GM18508 (cell line): ENCODE data around the gene GABBR2.
"Not testable (repeated sequence)": the region's sequence is repeated elsewhere in the genome, so short reads cannot be mapped to it uniquely, and the experiment has no call there.

ENCODE experiments used
- ATAC-seq: cut with Tn5 transposase; IDR thresholded peaks from one replicate; pipeline ENCODE4 v1.9.1; 2021; ENCODE audit warnings: moderate number of reproducible peaks; ENCODE audit not compliant: insufficient read depth, unreplicated experiment

Gene GABBR2

GRCh38 chr9:98602839-98603500 lies 105.8 kb downstream of the GABBR2 start:
- ATAC-seq: no peak

DNA sequence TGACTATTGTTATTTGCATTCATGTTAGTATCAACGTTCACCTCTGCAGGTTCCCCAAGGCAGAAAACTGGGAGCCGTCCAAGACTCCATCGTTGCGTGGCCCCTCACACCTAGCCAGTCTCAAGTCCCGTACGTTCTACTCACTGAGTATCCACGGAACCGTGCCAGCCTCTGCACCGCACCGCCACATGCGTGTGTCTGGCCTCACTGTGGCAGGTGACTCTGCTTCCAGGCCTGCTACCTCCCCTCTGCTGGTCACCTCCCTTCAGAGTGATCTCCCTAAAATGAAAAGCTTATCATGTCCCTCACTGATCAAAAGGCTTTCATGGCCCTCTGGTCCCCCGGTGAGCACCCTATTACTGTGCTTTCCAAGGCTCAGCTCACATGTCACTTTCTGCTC lies 108.1 kb downstream of the GABBR2 start:
- ATAC-seq: no peak

GRCh38 chr9:98599566-98600216 lies 109.0 kb downstream of the GABBR2 start:
- no peak for ATAC-seq

DNA sequence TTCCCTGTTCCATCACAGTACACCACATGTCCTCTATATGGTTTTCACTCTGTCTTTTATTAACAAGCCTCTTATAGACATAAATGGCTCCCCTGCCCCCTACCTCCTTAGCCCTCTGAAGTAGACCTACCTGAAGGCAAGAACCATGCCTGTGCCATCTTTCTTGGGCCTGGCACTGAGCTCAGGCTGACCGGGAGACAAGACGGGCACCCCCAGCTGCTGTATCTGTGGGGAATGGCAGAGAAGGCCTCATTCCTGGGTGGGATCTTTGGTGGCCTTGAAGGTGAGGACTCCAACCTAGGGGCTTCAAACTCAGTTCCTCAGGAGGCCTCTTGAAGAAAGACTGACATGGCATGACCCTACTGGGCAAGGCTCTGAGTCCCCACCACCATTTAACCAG lies 109.9 kb downstream of the GABBR2 start:
- no peak for ATAC-seq

GRCh38 chr9:98597236-98597771 lies 111.4 kb downstream of the GABBR2 start:
- no peak for ATAC-seq

GRCh38 chr9:98596486-98596885 lies 112.2 kb downstream of the GABBR2 start:
- ATAC-seq: no peak

- ATAC-seq: no peak
Measured at GRCh38 chr9:98594546-98595160, 114.1 kb downstream of the GABBR2 start.

- no peak for ATAC-seq
Measured at GRCh38 chr9:98593354-98594253, 115.1 kb downstream of the GABBR2 start.

DNA sequence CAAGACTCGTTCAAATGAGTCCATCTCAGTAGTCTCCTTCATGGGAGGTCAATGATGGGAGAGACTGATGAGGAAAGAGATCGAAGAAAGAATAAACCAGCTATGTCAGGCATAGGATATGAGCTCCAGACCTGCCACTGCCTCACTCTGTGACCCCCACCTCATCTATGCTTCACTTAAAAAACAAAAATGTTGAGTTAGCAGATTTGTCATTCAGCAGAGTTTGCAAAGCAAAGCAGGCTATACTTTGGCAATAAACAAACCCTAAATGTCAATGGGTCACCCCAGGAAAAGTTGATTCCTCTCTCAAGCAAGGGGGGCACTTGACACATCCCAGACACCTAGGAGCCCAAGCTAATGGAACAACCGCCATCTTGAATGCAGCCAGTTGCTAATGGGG lies 117.0 kb downstream of the GABBR2 start:
- no peak for ATAC-seq

- ATAC-seq: no peak
Measured at GRCh38 chr9:98590101-98590500, 118.6 kb downstream of the GABBR2 start.

DNA sequence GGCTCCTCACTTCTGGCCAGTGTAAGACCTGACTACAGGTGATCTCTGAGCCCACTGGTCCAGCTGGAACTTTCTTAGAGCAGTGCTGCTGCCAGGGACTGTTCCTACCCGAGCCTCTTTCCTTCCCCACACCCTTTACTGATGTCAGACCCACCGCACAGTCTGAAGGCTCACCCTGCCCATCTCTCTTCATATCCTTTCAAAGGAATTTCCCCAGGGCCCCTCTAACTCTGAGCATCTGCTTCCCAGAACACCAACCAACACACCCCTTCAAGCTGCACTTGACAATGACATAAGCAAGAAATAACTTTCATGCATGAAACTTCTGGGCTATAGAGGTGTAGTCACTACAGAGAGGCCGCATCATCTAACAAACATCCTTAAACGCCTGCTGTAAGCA lies 119.6 kb downstream of the GABBR2 start:
- no peak for ATAC-seq

DNA sequence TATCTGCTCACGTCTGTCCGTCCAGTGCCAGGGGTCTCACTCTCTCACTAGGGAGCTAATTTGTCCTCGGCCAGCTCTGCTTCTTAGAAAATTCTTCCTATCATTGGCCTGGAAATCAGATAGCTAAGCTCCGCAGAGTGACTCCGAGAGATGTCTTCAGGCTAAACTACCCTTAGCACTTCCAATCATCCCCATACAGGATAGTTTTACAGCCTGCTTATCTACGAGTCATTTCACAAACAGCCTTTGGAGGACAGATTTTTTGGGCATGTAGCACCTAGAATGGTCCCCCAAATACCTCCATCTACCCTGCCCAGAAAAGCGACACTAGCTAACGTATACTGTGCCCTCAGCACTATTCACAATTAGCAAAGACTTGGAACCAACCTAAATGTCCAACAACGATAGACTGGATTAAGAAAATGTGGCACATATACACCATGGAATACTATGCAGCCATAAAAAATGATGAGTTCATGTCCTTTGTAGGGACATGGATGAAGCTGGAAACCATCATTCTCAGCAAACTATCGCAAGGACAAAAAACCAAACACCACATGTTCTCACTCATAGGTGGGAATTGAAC lies 123.8 kb downstream of the GABBR2 start:
- ATAC-seq: not testable (repeated sequence)

DNA sequence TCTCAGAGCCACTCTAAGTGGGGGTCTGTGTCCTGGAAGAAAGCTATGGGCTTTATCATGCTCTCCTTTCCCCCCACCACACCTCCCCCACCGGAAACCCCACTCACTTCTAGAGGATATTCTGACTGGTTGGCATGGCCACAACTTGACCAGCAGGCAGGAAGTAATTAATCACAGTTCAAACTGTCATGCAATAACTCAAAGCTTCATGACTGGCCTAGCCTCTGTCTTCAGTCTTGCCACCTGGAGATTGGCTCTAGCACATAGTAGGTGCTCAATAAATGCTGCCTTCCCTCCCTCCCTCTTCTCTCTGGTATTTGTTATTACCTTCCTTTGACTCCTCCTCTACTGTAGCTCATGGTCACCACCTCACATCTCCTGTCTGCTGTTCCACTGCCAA lies 124.7 kb downstream of the GABBR2 start:
- ATAC-seq: peak; percentile 80

DNA sequence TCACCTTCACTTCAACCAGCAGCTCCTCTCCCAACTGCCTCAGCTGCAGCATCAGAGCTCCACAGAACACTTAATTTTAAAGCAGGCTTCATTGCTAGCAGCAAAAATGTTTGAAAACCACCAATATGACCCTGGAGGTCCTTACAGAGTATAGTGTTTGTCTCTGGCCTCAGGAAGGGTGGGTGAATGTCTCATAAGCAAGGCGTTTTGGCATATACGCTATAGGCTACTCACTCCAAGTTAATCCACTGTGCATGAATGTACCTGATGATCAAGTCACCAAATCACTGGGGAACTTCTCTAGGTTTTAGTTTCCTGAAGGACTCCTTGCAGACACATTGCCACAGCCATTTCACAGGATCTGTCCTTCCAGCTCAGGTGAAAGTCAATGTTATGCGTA lies 125.3 kb downstream of the GABBR2 start:
- ATAC-seq: no peak

- ATAC-seq: no peak
Measured at GRCh38 chr9:98580956-98581355, 127.8 kb downstream of the GABBR2 start.

DNA sequence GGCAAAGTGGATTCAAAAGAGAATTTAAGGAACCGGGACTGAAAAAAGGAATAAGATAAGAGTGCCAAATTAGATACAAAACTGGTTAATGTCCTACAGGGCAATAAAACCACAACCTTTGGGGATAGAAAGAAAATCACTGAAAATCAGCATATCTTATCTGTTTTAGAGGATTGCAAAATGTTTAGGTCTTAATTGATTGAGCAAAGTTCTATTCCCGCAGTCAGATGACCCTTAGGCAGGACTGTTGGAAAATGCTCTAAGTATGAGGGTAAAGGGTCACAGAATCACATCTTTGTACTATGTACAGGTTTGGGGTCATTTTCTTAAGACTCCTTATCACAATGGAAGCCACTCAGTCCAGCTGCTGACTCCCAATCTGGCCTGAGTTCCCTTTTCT lies 129.0 kb downstream of the GABBR2 start:
- no peak for ATAC-seq

GRCh38 chr9:98577446-98577845 lies 131.3 kb downstream of the GABBR2 start:
- ATAC-seq: no peak

- ATAC-seq: no peak
Measured at GRCh38 chr9:98576859-98577258, 131.9 kb downstream of the GABBR2 start.

DNA sequence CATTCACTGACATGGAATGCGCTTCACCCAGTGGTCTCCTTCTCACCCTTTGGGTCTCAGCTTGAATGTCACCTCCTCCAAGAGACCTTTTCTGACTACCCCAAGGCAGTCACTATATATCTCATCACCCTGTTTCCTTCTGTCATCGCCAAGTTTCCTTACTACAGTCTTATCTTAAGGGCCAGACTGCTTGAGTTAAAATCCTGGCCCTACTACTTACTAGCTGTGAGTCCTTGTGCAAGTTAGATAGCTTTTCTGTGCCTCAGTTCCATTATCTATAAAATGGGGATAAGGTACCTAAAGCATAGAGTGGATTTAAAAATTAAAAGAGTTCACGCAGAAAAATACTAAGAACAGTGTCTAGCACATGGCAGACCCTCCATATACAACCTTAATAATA lies 132.4 kb downstream of the GABBR2 start:
- ATAC-seq: no peak
